Colonic mucosa (tissue), 4 donors: ENCODE results near the gene TNFRSF1A. TPM values are rescaled to one million over a fixed set of nuclear protein-coding genes. Genes with fewer than 3 reads are reported as not detected.

Experiments
- DNase-seq: peaks from one replicate; pipeline ENCODE4 v3.0.0-alpha.2; 2020
- H3K27ac ChIP-seq: fragments of 200-600 bp; one replicate; pipeline ENCODE4 v1.8.0; 2021
- H3K27me3 ChIP-seq: fragments of 200-600 bp; one replicate; pipeline ENCODE4 v1.8.0; 2021
- H3K36me3 ChIP-seq: fragments of 200-600 bp; one replicate; pipeline ENCODE4 v1.8.0; 2021
- H3K4me1 ChIP-seq: fragments of 200-600 bp; one replicate; pipeline ENCODE4 v1.8.0; 2021; ENCODE audit warnings: mild to moderate bottlenecking
- H3K4me3 ChIP-seq: fragments of 200-600 bp; one replicate; pipeline ENCODE4 v1.8.0; 2021
- H3K9ac ChIP-seq, 2 donors: one replicate each; pipeline ENCODE4 v1.7.0; 2013; ENCODE audit warnings: control low read depth in 2 of 2, low read depth in 2 of 2, low read length in 2 of 2
- H3K9me3 ChIP-seq: fragments of 200-600 bp; one replicate; pipeline ENCODE4 v1.8.0; 2021
- CTCF ChIP-seq: fragments of 200-600 bp; IDR thresholded peaks from one replicate; pipeline ENCODE4 v1.8.0; 2022; ENCODE audit warnings: antibody characterized with exemption, mild to moderate bottlenecking
- intact Hi-C: fragments of 100-400 bp; cut with DNase I; formaldehyde crosslinking; loops from one replicate; pipeline ENCODE4 v1.14.1; 2022
- total RNA-seq, 2 donors: library from RNA; stranded (reverse); fragmentation: NEBNext Ultra II Directional in 1 of 2; extraction: Animal tissue kit (Norgen Biotek cat#: 25700) in 1 of 2; gene quantifications; one replicate each; pipeline ENCODE4 v1.2.1, GENCODE V29; 2021
- donor health status: healthy.
- donor health status: DM: no; HTN: no; CAD: no.
- donor health status: DM: no; HTN: no; CAD: no.

TNFRSF1A gene
- total RNA-seq, 2 donors from 2014 or later = 116 to 164 TPM

DNA sequence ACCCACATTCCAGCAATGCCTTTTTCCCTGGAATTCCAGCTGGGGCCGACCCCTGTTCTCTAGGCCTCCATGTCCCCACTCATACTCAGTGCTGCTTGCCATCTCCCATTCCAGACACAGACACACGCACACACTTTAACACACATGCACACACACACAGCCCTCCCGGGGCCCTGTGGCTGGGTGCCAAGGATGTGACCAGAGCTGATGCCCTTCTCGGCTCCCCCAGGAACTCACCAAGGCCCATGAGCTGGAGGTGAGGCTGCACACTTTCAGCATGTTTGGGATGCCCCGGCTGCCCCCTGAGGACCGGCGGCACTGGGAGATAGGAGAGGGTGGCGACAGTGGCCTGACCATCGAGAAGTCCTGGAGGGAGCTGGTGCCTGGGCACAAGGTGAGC, 27.1 kb downstream of the TNFRSF1A start:
- intact Hi-C loops = no loop called here
- H3K36me3 ChIP-seq = no peaks in the 10 kb centered on the region
- H3K27ac ChIP-seq = no peak overlapping the region
- H3K4me1 ChIP-seq = peaks cover 8% of the 10 kb centered on the region
- no peak overlapping the region for H3K4me3 ChIP-seq
- H3K9me3 ChIP-seq = no peaks in the 10 kb centered on the region
- no peaks in the 10 kb centered on the region for H3K27me3 ChIP-seq
- H3K9ac ChIP-seq = no peak overlapping the region
- TF ChIP-seq CTCF = no peak
- DNase-seq = no peak

DNA sequence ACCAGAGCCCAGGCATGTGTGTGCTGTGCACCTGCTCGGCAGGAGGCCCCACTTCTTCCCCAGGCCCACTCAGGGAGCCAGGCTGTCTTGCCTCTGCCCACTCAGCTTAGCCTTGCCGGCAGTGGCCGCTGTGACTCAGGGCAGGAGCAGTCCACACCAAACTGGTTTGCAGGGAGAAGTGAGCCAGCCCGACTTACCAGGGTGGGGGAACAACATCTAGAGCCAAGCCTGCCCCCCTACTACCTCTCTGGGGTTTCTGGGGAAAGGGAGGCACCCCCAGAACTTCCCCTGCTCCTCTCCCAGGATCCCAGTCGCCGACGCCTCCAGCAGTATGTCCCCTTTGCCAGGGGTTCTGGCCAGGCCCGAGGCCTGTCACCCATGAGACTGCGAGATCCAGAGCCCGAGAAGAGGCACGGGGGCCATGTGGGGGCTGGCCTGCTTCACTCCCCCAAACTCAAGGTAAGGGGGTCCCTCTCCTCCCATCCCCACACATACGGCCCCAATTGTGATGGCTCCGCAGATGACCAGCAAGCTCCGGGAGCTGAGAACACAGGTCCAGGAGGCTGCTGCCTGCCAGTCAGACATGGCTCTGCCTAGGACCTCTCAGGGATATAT, 28.4 kb downstream of the TNFRSF1A start:
- Histone ChIP-seq H3K27me3 (no peaks in the 10 kb centered on the region), H3K27ac (peak overlapping the region; percentile 89), H3K9me3 (no peaks in the 10 kb centered on the region), H3K4me3 (peak overlapping the region; percentile 19), H3K9ac (peak overlapping the region; percentile 31 to 92), H3K4me1 (peaks cover 8% of the 10 kb centered on the region), H3K36me3 (no peaks in the 10 kb centered on the region)
- TF ChIP-seq CTCF = no peak
- intact Hi-C loops = no loop called here
- no peak for DNase-seq

DNA sequence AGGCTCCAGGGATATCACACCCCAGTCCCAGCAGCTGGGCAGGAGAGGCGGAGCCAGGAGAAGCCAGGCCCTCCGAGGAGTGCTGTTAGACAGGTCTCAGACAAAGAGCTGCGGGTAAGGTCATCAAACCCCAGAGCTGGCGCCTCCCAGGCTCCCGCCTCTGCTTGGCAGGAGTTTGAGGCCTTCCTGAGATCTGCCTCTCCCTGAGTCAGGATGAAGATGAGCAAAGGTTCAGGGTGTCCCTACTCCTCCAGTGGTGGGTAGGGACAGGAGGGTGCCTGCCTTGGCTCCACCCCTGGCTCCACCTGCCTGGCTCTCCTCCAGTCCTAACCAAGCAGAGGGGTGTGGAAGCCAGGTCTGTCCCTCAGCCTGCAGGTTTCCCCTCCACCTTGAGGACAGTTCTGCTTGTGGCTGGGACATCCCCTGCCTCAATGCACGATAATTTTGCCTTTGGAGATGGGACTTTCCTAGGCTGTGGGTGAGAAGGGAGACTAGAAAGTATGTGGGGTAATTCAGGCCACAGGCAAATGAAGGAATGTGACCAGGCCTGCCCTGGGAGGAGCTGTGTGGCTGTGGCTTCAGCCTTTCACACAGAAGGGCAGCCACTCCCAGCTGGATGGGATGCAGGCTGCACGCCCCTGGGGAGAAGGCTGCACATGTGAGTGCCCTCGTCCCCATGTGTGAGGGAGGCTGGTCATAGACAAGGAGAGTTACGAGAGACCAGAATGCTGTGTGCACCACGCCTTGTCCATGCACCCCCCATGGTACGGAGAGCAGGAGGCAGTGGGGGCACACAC, 29.1 kb downstream of the TNFRSF1A start:
- H3K9ac ChIP-seq = peak overlapping the region; percentile 31 to 92
- intact Hi-C loops = no loop called here
- no peaks in the 10 kb centered on the region for H3K27me3 ChIP-seq
- no peaks in the 10 kb centered on the region for H3K9me3 ChIP-seq
- H3K27ac ChIP-seq = peak overlapping the region; percentile 89
- peak overlapping the region; percentile 19 for H3K4me3 ChIP-seq
- peaks cover 13% of the 10 kb centered on the region for H3K4me1 ChIP-seq
- no peaks in the 10 kb centered on the region for H3K36me3 ChIP-seq
- no peak for TF ChIP-seq CTCF
- peak; percentile 92 for DNase-seq

GRCh38 chr12:6311822-6312528, 29.9 kb downstream of the TNFRSF1A start:
- Histone ChIP-seq H3K27ac (peak overlapping the region; percentile 89), H3K4me1 (peaks cover 13% of the 10 kb centered on the region), H3K9me3 (no peaks in the 10 kb centered on the region), H3K36me3 (no peaks in the 10 kb centered on the region), H3K9ac (peak overlapping the region; percentile 53 to 92), H3K4me3 (peak overlapping the region; percentile 60), H3K27me3 (no peaks in the 10 kb centered on the region)
- TF ChIP-seq CTCF = no peak
- intact Hi-C loops = no loop called here
- DNase-seq = no peak

DNA sequence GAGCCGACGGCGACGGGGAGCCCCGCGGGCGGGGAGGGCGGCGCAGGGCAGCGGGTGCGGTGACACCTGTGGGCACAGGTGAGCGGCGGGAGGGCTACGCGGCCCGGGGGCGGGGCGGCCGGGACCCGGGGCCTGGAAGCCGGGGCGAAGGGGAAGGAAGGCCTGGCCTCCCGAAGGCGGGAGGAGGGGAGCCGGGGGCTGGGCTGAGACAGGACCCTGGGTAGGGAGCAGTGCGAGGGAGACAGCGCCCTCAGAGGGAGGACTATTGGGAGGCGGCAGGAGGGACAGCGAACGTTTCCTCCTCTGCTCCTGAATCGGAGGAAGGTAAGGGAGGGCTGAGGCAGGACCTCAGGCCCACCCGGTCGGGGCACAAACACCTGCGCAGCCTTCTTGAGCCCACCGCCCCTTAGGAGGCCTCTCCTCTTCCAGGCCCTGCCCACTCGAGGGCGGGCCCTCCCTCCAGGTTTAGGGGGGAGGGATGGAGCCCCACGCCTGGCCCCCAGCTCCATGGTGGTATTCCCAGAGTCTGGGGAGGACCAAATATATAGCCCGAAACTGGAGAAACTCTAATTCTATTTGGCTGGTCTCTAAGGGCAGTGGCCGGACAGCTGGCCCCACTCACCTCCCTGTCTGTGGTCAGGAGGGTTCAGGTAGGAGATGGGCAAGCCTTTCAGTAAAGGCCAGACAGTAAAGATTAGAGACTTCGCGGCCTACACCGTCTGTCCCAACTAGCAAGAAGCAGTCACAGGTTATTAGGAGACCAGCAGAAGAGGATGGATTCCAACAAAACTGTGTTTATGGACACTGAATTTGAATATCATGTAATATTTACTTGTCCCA, 30.9 kb downstream of the TNFRSF1A start:
- Histone ChIP-seq H3K9ac (peak overlapping the region; percentile 81 to 92), H3K36me3 (no peaks in the 10 kb centered on the region), H3K9me3 (no peaks in the 10 kb centered on the region), H3K27me3 (no peaks in the 10 kb centered on the region), H3K4me1 (peaks cover 13% of the 10 kb centered on the region), H3K4me3 (peak overlapping the region; percentile 60), H3K27ac (peak overlapping the region; percentile 89)
- DNase-seq = no peak
- intact Hi-C loops = no loop called here
- TF ChIP-seq CTCF = no peak
